ENCODE measurements around the gene LRMDA. TPM values are rescaled to one million over a fixed set of nuclear protein-coding genes. Genes with fewer than 3 reads are reported as not detected.

Gene LRMDA
- total and polyA plus RNA-seq, 2 of the 8 experiments (the other 6 are each of a cell fraction or from before 2014, with no cell fraction given), result 0.86 to 2.8 TPM

- Histone ChIP-seq H2AFZ (ENCODE audit: low read length) (no peak overlapping the region), H4K91ac (replicated peaks; ENCODE audit: insufficient read length, low read length) (no peak overlapping the region), H2BK20ac (ENCODE audit: low read length) (no peak overlapping the region), H4K20me1 (replicated peaks in 1 of 2; ENCODE audit: control insufficient read depth in 1 of 2, insufficient read depth in 2 of 2, low read length in 2 of 2) (peaks cover 2 to 6% of the 10 kb centered on the region in 2 experiments), H3K27me3 (replicated peaks in 1 of 4; ENCODE audit: control insufficient read depth in 3 of 4, extremely low read depth in 1 of 4, insufficient read depth in 3 of 4, low read length in 3 of 4) (peaks cover 19 to 44% (median 29%) of the 10 kb centered on the region in 4 experiments), H2BK5ac (ENCODE audit: low read depth, low read length) (no peak overlapping the region), H3K36me3 (ENCODE audit: control insufficient read depth in 2 of 4, insufficient read depth in 4 of 4, low read length in 3 of 4) (no peaks in the 10 kb centered on the region), H4K8ac (ENCODE audit: extremely low read depth, insufficient read depth, low read length) (no peak overlapping the region), H3K9ac (replicated peaks in 1 of 4; ENCODE audit: extremely low read depth in 1 of 4, low read depth in 3 of 4, low read length in 3 of 4) (no peak overlapping the region), H3K4ac (replicated peaks; ENCODE audit: insufficient read length, low read depth, low read length) (no peak overlapping the region), H3K9me3 (ENCODE audit: insufficient read depth in 2 of 2, low read depth in 1 of 2, low read length in 1 of 2) (no peaks in the 10 kb centered on the region), H3K4me2 (ENCODE audit: insufficient read depth in 1 of 2, low read depth in 2 of 2, low read length in 2 of 2) (no peak overlapping the region), H3K23ac (ENCODE audit: insufficient read length) (no peak overlapping the region), H2BK15ac (ENCODE audit: low read length) (no peak overlapping the region), H3K79me2 (ENCODE audit: control insufficient read depth in 1 of 2, insufficient read depth in 2 of 2, low read length in 2 of 2) (no peaks in the 10 kb centered on the region), H3K18ac (ENCODE audit: extremely low read depth, low read length) (no peak overlapping the region), H3K56ac (replicated peaks; ENCODE audit: insufficient read length, low read depth, low read length) (no peak overlapping the region), H3K79me1 (ENCODE audit: low read depth, low read length) (no peaks in the 10 kb centered on the region), H2BK12ac (ENCODE audit: low read depth, low read length) (no peak overlapping the region), H2AK5ac (ENCODE audit: low read depth, low read length) (no peak overlapping the region), H4K5ac (ENCODE audit: insufficient read length, low read depth, low read length) (no peak overlapping the region), H3K27ac (ENCODE audit: low read depth, low read length) (no peak overlapping the region), H3K23me2 (ENCODE audit: low read depth, low read length) (no peaks in the 10 kb centered on the region), H2BK120ac (replicated peaks; ENCODE audit: low read depth, low read length) (no peak overlapping the region), H3K4me3 (ENCODE audit: extremely low read depth in 1 of 4, insufficient read depth in 2 of 4, low read depth in 3 of 4, low read length in 4 of 4) (no peak overlapping the region), H3K4me1 (replicated peaks in 1 of 4; ENCODE audit: control insufficient read depth in 3 of 4, insufficient read depth in 4 of 4, low read length in 3 of 4) (peaks cover 2 to 19% (median 13%) of the 10 kb centered on the region in 4 experiments; a peak in 6 of 7 replicates), H3K14ac (ENCODE audit: insufficient read length) (no peak overlapping the region)
- POLR2A ChIA-PET (ENCODE audit: partially characterized antibody), result no interaction called here
- WGBS, 2 experiments (ENCODE audit: extremely low coverage in 1 of 2, insufficient coverage in 1 of 2, insufficient read length in 1 of 2, insufficient replicate concordance in 2 of 2, low coverage in 1 of 2, low lambda C conversion rate in 2 of 2, missing lambda C conversion rate in 1 of 2), result 27% methylated on average over 4 of the region's 4 CpGs; no CpG with 5 or more reads in 1 of the 2 experiments
- DNase-seq (ENCODE audit: low read depth in 1 of 2, low spot score in 2 of 2) (no peak), FAIRE-seq (peak; percentile 13)
- CTCF ChIA-PET (ENCODE audit: partially characterized antibody), result interaction anchor here (0.6 to 1.6 kb wide), 3 partner anchors 9 to 77 kb away, joined by 3 to 4 read pairs (median 3); no protein-coding TSS in a partner anchor
- TF ChIP-seq TCF12 (IDR thresholded peaks at IDR 0.05; ENCODE audit: low read depth, low read length) (no peak), ASH2L (IDR thresholded peaks at IDR 0.05; ENCODE audit: low read length) (no peak), CHD1 (IDR thresholded peaks at IDR 0.05; ENCODE audit: low read depth, low read length) (no peak), FOSL1 (IDR thresholded peaks at IDR 0.05; ENCODE audit: insufficient read depth, low read depth, low read length) (no peak), YY1 (IDR thresholded peaks at IDR 0.05; ENCODE audit: low read depth, low read length) (no peak)
These were observed 169.4 kb downstream of the LRMDA start for GRCh38 chr10:75600833-75601232.
